Germinal center (tissue), 1 donor: Measurements from ENCODE around the gene RAB11FIP2.

ENCODE experiments used
- DNase-seq: peaks from one replicate; pipeline ENCODE4 v3.0.0; 2012; ENCODE audit warnings: mixed read lengths, low spot score

The RAB11FIP2 gene

GRCh38 chr10:118033905-118034304 is 12.8 kb downstream of the RAB11FIP2 start:
- DNase-seq = no peak

GRCh38 chr10:118032564-118032963 is 14.2 kb downstream of the RAB11FIP2 start:
- no peak for DNase-seq

GRCh38 chr10:118031351-118032075 is 15.2 kb downstream of the RAB11FIP2 start:
- no peak for DNase-seq

GRCh38 chr10:118028619-118029018 is 18.1 kb downstream of the RAB11FIP2 start:
- no peak for DNase-seq

GRCh38 chr10:118027397-118027796 is 19.3 kb downstream of the RAB11FIP2 start:
- DNase-seq = no peak

GRCh38 chr10:118026936-118027335 is 19.8 kb downstream of the RAB11FIP2 start:
- no peak for DNase-seq

- DNase-seq = no peak
Observed at GRCh38 chr10:118020365-118020764, 26.4 kb downstream of the RAB11FIP2 start.

GRCh38 chr10:118017850-118018249 is 28.9 kb downstream of the RAB11FIP2 start:
- no peak for DNase-seq

GRCh38 chr10:118017071-118017740 is 29.5 kb downstream of the RAB11FIP2 start:
- DNase-seq = no peak

- no peak for DNase-seq
Observed at GRCh38 chr10:118012952-118013525, 33.7 kb downstream of the RAB11FIP2 start.

- DNase-seq = no peak
Observed at GRCh38 chr10:118007773-118008172, 39.0 kb downstream of the RAB11FIP2 start.

- no peak for DNase-seq
Observed at GRCh38 chr10:118003126-118003525, 43.6 kb downstream of the RAB11FIP2 start.

GRCh38 chr10:118002581-118002980 is 44.2 kb downstream of the RAB11FIP2 start:
- DNase-seq = no peak

GRCh38 chr10:117997673-117998072 is 49.1 kb downstream of the RAB11FIP2 start:
- no peak for DNase-seq

GRCh38 chr10:117996709-117997108 is 50.0 kb downstream of the RAB11FIP2 start:
- no peak for DNase-seq

GRCh38 chr10:117994771-117995170 is 52.0 kb downstream of the RAB11FIP2 start:
- DNase-seq = no peak

GRCh38 chr10:117993166-117993565 is 53.6 kb downstream of the RAB11FIP2 start:
- no peak for DNase-seq

- DNase-seq = no peak
Observed at GRCh38 chr10:117991701-117992100, 55.0 kb downstream of the RAB11FIP2 start.

GRCh38 chr10:117989962-117990361 is 56.8 kb downstream of the RAB11FIP2 start:
- no peak for DNase-seq

- DNase-seq = no peak
Observed at GRCh38 chr10:117988814-117989213, 57.9 kb downstream of the RAB11FIP2 start.

GRCh38 chr10:117987244-117987909 is 59.4 kb downstream of the RAB11FIP2 start:
- DNase-seq = no peak

- no peak for DNase-seq
Observed at GRCh38 chr10:117983961-117984360, 62.8 kb downstream of the RAB11FIP2 start.
